Ovary (tissue), 3 donors: ENCODE results near the gene ATP8A1.

Experiments
- CTCF ChIP-seq, 3 donors: fragments of 450-650 bp in 2 of 3; fragments of 200-600 bp in 1 of 3; IDR thresholded peaks; one replicate each; pipeline versions ENCODE4 v1.5.1 to v1.8.0; 2016 to 2022; ENCODE audit warnings: antibody characterized with exemption in 3 of 3, mild to moderate bottlenecking in 1 of 3
- EP300 ChIP-seq: sonication (generic); formaldehyde crosslinking; IDR thresholded peaks from one replicate; pipeline ENCODE4 v1.6.1; 2017; ENCODE audit warnings: antibody characterized with exemption
- donor health status: DM: no; HTN: no; CAD: no.

GRCh38 chr4:42554072-42554471 is 102.8 kb downstream of the ATP8A1 start:
- TF ChIP-seq CTCF (IDR thresholded peaks at IDR 0.05) = no peak
- no peak for TF ChIP-seq EP300
